Suprapubic skin (tissue), 4 donors: ENCODE results near the gene PPP1R12B. TPM values are rescaled to one million over a fixed set of nuclear protein-coding genes. Genes with fewer than 3 reads are reported as not detected.
"Not testable (repeated sequence)": the region's sequence is repeated elsewhere in the genome, so short reads cannot be mapped to it uniquely, and the experiment has no call there.

Source experiments
- DNase-seq, 2 donors: peaks; one replicate each; pipeline ENCODE4 v3.0.0-alpha.2; 2019; ENCODE audit warnings: low spot score in 2 of 2
- H3K27ac ChIP-seq: fragments of 200-600 bp; sonication (generic); one replicate; pipeline ENCODE4 v1.5.1; 2019
- H3K27me3 ChIP-seq: fragments of 200-600 bp; sonication (generic); one replicate; pipeline ENCODE4 v1.5.1; 2019
- H3K36me3 ChIP-seq: fragments of 200-600 bp; sonication (generic); one replicate; pipeline ENCODE4 v1.5.1; 2019
- H3K4me1 ChIP-seq: fragments of 200-600 bp; sonication (generic); one replicate; pipeline ENCODE4 v1.5.1; 2019
- H3K4me3 ChIP-seq: fragments of 200-600 bp; sonication (generic); one replicate; pipeline ENCODE4 v1.5.1; 2019; ENCODE audit warnings: mild to moderate bottlenecking
- H3K9me3 ChIP-seq: fragments of 200-600 bp; sonication (generic); one replicate; pipeline ENCODE4 v1.5.1; 2019
- EP300 ChIP-seq: sonication (generic); formaldehyde crosslinking; IDR thresholded peaks from one replicate; pipeline ENCODE4 v1.6.1; 2017; ENCODE audit warnings: antibody characterized with exemption
- POLR2A ChIP-seq, 2 donors: fragments of 450-650 bp; IDR thresholded peaks; one replicate each; pipeline ENCODE4 v1.6.1; 2017; ENCODE audit warnings: antibody characterized with exemption in 2 of 2, mild to moderate bottlenecking in 2 of 2, moderate library complexity in 2 of 2
- POLR2AphosphoS5 ChIP-seq, 3 donors: sonication (generic); formaldehyde crosslinking; IDR thresholded peaks; one replicate each; pipeline ENCODE4 v1.6.1; 2017; ENCODE audit warnings: antibody characterized with exemption in 3 of 3
- WGBS: methylation state at CpG from one replicate; pipeline ENCODE4 v1.1.5; 2018; 5-methylcytosine and 5-hydroxymethylcytosine counted together
- total RNA-seq, 4 donors: library from RNA; depleted of rRNA; stranded (reverse); fragments of >200 nt; gene quantifications; one replicate each; pipeline ENCODE4 v1.1.0, GENCODE V29; 2016
- TF ChIP-seq, protein P1 (sequence below), 2 donors: fragments of 200-600 bp in 1 of 2; fragments of 450-650 bp in 1 of 2; sonication (generic) in 1 of 2; IDR thresholded peaks; one replicate each; pipeline ENCODE4 v1.5.1; 2016 to 2019; ENCODE audit warnings: antibody characterized with exemption in 2 of 2, mild to moderate bottlenecking in 1 of 2, moderate library complexity in 1 of 2

Gene PPP1R12B
- total RNA-seq, 4 donors from 2014 or later, result 28.4 to 90.7 (median 30.8) TPM

DNA sequence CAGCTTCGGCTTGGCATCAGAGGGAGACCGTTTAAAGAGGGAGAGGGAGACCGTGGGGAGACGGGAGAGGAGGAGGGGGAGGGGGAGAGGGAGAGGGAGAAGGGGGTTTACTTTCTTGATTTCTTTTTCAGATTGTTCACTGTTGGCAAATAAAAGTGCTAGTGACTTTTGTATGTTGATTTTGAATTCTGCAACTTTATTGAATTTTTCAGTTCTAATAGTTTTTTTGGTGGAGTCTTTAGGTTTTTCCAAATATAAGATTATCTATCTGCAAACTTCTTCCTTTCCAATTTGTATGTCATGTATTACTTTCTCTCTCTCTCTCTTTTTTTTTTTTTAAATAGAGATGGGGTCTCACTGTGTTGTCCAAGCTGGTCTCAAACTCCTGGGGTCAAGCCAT lies 104.0 kb downstream of the PPP1R12B start:
- WGBS, result 91% methylated on average over 4 of the region's 4 CpGs
- TF ChIP-seq POLR2A (IDR thresholded peaks at IDR 0.05) (no peak), POLR2AphosphoS5 (IDR thresholded peaks at IDR 0.05) (no peak), EP300 (no peak)
- TF ChIP-seq, protein P1, sequence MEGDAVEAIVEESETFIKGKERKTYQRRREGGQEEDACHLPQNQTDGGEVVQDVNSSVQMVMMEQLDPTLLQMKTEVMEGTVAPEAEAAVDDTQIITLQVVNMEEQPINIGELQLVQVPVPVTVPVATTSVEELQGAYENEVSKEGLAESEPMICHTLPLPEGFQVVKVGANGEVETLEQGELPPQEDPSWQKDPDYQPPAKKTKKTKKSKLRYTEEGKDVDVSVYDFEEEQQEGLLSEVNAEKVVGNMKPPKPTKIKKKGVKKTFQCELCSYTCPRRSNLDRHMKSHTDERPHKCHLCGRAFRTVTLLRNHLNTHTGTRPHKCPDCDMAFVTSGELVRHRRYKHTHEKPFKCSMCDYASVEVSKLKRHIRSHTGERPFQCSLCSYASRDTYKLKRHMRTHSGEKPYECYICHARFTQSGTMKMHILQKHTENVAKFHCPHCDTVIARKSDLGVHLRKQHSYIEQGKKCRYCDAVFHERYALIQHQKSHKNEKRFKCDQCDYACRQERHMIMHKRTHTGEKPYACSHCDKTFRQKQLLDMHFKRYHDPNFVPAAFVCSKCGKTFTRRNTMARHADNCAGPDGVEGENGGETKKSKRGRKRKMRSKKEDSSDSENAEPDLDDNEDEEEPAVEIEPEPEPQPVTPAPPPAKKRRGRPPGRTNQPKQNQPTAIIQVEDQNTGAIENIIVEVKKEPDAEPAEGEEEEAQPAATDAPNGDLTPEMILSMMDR (IDR thresholded peaks at IDR 0.05), result no peak
- peaks cover 17% of the 10 kb centered on the region for H3K36me3 ChIP-seq
- no peaks in the 10 kb centered on the region for H3K4me1 ChIP-seq
- no peaks in the 10 kb centered on the region for H3K9me3 ChIP-seq
- H3K27me3 ChIP-seq, result no peaks in the 10 kb centered on the region
- H3K27ac ChIP-seq, result no peak overlapping the region
- no peak overlapping the region for H3K4me3 ChIP-seq
- no peak for DNase-seq

DNA sequence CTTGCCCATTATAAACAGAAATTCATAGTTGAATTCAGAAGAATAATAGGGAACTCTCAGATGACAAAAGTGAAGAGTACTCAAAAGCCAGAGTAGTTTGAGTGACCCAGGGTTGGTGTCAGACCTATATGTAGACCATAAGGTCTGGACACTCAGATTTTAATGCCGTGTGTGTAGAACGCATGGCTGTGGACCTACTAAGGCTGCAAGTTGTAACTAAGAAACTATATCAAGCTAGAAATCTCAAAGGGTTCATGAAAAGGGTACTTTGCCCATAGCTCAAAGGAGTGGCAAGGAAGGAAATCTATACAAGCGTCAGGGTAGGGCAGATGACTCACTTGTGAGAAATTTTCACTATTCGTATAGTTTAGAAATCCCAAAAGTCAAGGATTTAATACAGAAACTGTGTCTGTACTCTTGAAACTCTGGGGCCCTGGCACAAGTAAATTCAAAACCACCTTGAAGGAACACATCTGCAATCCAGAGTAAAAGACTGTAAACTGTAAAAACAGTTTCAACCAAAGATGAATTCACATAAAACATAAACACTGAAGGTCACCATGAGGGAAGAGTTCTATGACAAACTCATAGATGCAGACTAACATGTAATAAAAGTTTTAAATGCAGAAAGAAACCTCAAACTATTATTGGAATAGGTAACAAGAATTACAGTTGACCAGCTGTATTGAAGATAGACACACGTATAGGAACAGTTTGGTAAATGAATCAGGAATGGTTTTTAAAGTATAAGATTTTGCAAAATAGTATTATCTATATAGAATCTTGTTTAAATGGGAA lies 108.1 kb downstream of the PPP1R12B start:
- 79% methylated on average over 5 of the region's 5 CpGs for WGBS
- H3K9me3 ChIP-seq, H3K27me3 ChIP-seq, H3K4me1 ChIP-seq, H3K36me3 ChIP-seq, H3K27ac ChIP-seq, DNase-seq, H3K4me3 ChIP-seq: not testable (repeated sequence)

DNA sequence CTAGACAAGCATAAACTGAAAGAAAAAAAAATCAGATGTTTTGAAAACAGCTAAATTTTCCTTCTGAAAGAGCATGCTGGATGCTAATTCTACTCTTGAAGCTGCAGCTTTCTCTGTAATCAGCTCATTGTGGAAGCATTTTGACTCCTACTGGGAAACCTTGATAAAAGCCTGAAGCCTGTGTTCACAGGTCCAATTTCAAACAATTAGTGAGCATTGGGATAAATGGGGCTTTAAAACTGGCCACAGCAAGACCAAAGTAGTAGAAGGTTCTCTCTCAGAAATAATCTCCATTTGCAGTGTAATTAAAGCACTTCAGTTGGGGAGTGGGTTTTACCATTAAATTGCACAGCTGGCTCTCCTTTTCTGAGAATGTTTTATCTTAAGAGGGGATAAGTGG lies 110.2 kb downstream of the PPP1R12B start:
- H3K27me3 ChIP-seq, DNase-seq, H3K4me3 ChIP-seq, H3K4me1 ChIP-seq, H3K36me3 ChIP-seq, H3K9me3 ChIP-seq, H3K27ac ChIP-seq: not testable (repeated sequence)

GRCh38 chr1:202459470-202460142 lies 111.1 kb downstream of the PPP1R12B start:
- not testable (repeated sequence) for H3K27me3 ChIP-seq, H3K9me3 ChIP-seq, H3K36me3 ChIP-seq, H3K4me1 ChIP-seq, H3K27ac ChIP-seq, H3K4me3 ChIP-seq, DNase-seq

DNA sequence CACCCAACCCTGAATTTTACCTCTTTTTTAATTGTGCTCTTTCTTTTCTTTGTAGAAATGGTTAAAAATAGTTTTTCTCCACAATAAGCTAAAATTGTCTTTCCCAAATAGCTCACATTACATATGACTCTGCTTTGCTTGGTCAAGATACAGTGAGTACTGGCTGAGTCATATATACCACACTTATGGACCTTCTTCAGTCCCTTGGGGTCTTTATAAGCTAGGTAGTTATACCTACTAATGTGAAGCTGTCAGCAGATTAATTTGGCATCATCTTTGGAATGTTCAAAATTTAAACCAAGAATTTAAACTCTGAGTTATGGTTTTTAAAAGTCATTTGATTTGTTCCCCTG lies 111.6 kb downstream of the PPP1R12B start:
- H3K4me3 ChIP-seq, H3K36me3 ChIP-seq, H3K4me1 ChIP-seq, DNase-seq, H3K9me3 ChIP-seq, H3K27ac ChIP-seq, H3K27me3 ChIP-seq: not testable (repeated sequence)

DNA sequence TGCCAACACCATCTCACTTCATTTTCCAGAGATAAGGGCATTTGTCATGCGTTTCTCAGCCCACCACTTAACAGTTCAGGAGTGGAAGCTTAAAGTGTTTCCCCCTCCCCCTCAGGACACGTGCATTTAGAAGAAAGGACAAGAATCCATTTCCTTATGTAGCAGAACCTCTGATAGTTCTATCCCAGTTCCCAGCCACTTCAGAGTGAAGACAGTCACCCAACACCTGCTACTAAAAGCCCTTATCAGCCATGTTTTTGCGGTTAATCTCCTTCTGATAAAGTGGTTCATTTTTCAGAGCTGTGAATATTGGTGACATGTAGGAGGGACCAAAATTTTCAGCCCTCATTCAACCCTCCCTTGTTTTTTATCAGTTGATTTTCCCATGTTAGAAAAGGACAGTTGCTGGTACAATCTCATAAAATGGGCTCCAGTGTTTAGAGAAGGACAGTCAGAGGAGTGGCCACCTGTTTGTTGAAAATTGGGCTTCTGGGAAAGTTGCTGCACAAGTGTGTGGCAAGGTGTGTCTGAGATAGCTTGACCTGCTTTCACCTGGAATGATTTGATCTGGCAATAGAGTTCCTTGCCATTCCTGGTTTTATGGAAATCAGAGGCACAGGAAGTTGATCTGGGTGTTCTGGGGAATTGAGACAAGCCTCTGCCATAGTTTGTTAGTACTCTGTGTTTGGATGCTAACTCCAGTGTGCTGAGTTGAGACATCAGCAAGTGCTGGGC lies 114.0 kb downstream of the PPP1R12B start:
- no peak overlapping the region for H3K4me3 ChIP-seq
- H3K27me3 ChIP-seq, result no peaks in the 10 kb centered on the region
- no peak for TF ChIP-seq EP300
- no peak for TF ChIP-seq POLR2AphosphoS5 (IDR thresholded peaks at IDR 0.05)
- TF ChIP-seq POLR2A (IDR thresholded peaks at IDR 0.05), result no peak
- WGBS, result 84% methylated on average over 3 of the region's 3 CpGs
- peaks cover 10% of the 10 kb centered on the region for H3K4me1 ChIP-seq
- DNase-seq, result no peak
- no peak overlapping the region for H3K27ac ChIP-seq
- no peaks in the 10 kb centered on the region for H3K9me3 ChIP-seq
- H3K36me3 ChIP-seq, result no peaks in the 10 kb centered on the region

- TF ChIP-seq, protein P1 (IDR thresholded peaks at IDR 0.05), result peak; percentile 13 to 48
- not testable (repeated sequence) for H3K36me3 ChIP-seq, H3K4me1 ChIP-seq, H3K9me3 ChIP-seq, H3K27me3 ChIP-seq, DNase-seq, H3K4me3 ChIP-seq, H3K27ac ChIP-seq
- WGBS, result 25% methylated on average over 4 of the region's 4 CpGs
Measured at GRCh38 chr1:202464153-202464742, 115.7 kb downstream of the PPP1R12B start.

DNA sequence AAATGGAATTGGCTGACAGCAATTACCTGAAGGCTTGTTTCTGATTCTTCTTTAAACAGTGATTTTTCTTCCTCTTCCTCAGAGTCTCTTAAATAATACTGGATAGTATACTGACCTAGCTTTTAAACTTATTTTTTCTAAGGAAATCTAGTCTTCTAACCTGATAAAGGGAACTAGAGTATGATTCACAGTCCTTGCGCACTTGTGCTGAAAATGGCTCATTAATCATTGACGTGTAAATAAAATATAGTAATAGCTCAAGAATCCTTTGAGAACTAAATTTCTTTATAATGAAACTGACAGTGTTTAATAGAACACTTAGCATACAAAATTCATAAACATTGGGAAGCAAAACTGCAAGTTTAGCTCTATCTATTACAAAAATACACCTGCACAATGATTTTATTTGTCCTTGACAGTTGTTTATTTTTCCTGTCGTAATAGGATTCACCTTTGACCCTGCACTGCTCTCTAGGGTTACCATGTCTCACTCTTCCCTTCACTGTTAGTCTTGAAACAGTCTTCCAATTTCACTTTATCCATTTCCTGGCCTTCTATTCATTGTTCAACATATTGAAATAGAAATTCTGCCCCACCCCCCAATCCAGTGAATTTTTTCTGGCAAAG lies 117.3 kb downstream of the PPP1R12B start:
- H3K36me3 ChIP-seq, H3K27me3 ChIP-seq, DNase-seq, H3K4me3 ChIP-seq, H3K4me1 ChIP-seq, H3K27ac ChIP-seq, H3K9me3 ChIP-seq: not testable (repeated sequence)
- 89% methylated on average over 3 of the region's 3 CpGs for WGBS

DNA sequence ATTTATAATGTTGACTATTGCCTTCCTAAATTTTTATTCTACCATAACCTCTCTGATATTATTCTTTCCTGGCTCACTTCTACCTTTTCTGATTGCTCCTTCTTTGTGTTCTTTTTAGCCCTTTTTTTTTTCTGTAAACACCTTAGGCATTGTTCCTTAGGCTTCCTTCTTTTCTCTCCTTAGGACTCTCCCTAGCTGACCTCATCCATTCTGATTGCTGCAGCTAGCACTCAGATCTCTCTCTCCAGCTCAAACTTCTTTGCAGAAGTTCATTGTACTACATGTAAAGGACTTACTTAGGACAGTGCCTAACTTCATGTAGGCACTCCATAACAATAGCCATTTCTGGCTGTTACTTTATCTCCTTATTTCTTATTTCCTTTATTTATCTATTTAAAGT lies 117.8 kb downstream of the PPP1R12B start:
- H3K4me1 ChIP-seq, H3K36me3 ChIP-seq, H3K9me3 ChIP-seq, H3K27me3 ChIP-seq, H3K4me3 ChIP-seq, DNase-seq, H3K27ac ChIP-seq: not testable (repeated sequence)

- WGBS, result 95% methylated on average over 3 of the region's 3 CpGs
- H3K4me3 ChIP-seq, H3K36me3 ChIP-seq: not testable (repeated sequence)
Measured at GRCh38 chr1:202467381-202467780, 118.9 kb downstream of the PPP1R12B start.

DNA sequence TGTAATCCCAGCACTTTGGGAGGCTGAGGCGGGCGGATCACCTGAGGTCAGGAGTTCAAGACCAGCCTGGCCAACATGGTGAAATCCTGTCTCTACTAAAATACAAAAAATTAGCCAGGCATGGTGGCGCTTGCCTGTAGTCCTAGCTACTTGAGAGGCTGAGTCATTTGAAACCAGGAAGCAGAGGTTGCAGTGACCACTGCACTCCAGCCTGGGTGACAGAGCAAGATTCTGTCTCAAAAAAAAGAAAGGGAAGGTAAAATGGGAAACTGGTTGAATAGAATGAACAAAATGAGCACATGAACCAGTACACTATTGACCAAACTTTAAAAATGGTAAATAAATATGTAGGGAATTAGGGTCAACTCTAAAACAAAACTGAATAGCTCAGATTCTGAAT lies 120.2 kb downstream of the PPP1R12B start:
- not testable (repeated sequence) for H3K27me3 ChIP-seq, H3K9me3 ChIP-seq, H3K4me3 ChIP-seq, H3K27ac ChIP-seq, DNase-seq, H3K36me3 ChIP-seq, H3K4me1 ChIP-seq
- 100% methylated on average over 3 of the region's 3 CpGs for WGBS

More at GRCh38 chr1:202467381-202467780, 118.9 kb downstream of the PPP1R12B start:
- not testable (repeated sequence) for H3K27me3 ChIP-seq, H3K9me3 ChIP-seq, DNase-seq, H3K27ac ChIP-seq, H3K4me1 ChIP-seq
